ACC112 (cell line): ENCODE measurements around the gene PIWIL1.

Source experiments
- H2AFZ ChIP-seq: fragments of 200-600 bp; sonication (generic); one replicate; pipeline ENCODE4 v1.6.0; 2017; ENCODE audit warnings: antibody characterized with exemption, low read length; ENCODE audit not compliant: unreplicated experiment
- H3K27ac ChIP-seq: fragments of 200-600 bp; sonication (generic); 2 replicates; pipeline ENCODE4 v1.5.1; 2014; ENCODE audit warnings: low read depth, mild to moderate bottlenecking, antibody characterized with exemption, low read length, moderate library complexity
- H3K27me3 ChIP-seq: fragments of 200-600 bp; sonication (generic); 2 replicates; pipeline ENCODE4 v1.6.1; 2014; ENCODE audit warnings: mild to moderate bottlenecking, antibody characterized with exemption, low read length, moderate library complexity, mixed read lengths; ENCODE audit not compliant: insufficient read depth
- H3K36me3 ChIP-seq: fragments of 200-600 bp; sonication (generic); 2 replicates; pipeline ENCODE4 v1.6.1; 2016; ENCODE audit warnings: mild to moderate bottlenecking, antibody characterized with exemption, low read length, moderate library complexity, mixed read lengths; ENCODE audit not compliant: insufficient read depth
- H3K4me1 ChIP-seq: fragments of 200-600 bp; sonication (generic); one replicate; pipeline ENCODE4 v1.6.1; 2016; ENCODE audit warnings: low read length, mixed read lengths; ENCODE audit not compliant: insufficient read depth, unreplicated experiment, control insufficient read depth
- H3K4me3 ChIP-seq: fragments of 200-600 bp; sonication (generic); 2 replicates; pipeline ENCODE4 v1.5.1; 2014; ENCODE audit warnings: mild to moderate bottlenecking, low read depth, low read length
- H3K79me2 ChIP-seq: fragments of 200-600 bp; sonication (generic); one replicate; pipeline ENCODE4 v1.6.0; 2016; ENCODE audit warnings: low read length; ENCODE audit not compliant: control insufficient read depth, unreplicated experiment, insufficient read depth

The PIWIL1 gene

DNA sequence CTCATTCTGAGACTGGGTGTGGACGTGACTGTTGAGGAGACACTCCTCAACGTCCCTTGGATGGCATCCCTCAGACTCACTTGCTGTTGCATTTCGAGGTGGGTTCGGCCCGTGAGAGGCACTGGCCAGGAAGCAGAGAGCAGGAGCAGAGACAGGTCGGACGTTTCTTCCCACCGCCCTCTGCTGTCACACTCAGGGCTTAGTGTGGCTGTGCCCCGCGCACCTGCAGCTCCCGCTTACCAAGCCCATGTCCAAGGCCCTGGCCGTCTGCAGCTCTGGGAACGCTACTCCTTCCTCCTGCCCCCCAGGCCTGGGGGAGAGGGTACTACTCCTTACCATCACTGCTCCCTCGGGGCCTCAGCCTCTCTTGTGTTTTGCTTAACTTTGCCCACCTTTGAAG, 29.8 kb upstream of the PIWIL1 start:
- Histone ChIP-seq H3K4me1 (no peaks in the 10 kb centered on the region), H3K27ac (no peak overlapping the region), H3K27me3 (no peaks in the 10 kb centered on the region), H3K4me3 (no peak overlapping the region), H3K79me2 (no peaks in the 10 kb centered on the region), H3K36me3 (no peaks in the 10 kb centered on the region), H2AFZ (no peak overlapping the region)

DNA sequence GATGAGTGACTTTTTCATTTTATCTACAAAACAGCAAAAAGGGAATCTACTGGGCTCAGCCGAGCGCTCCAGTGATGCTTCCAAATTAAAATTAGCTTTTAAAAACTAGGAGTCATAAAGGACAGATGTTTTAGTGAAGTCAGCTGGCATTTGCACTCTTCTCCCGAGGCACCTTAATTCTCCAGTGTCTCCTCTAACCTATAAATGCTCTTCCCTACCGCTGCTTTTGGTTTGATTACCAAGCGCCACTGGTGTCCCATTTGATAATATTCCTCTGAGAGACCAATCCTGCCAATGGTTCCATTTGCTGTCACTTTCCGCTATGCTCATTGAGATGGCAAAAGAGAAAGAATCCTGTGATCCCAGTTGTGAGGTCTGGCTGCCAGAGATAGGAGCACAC, 29.3 kb upstream of the PIWIL1 start:
- Histone ChIP-seq H3K27me3 (no peaks in the 10 kb centered on the region), H3K4me3 (no peak overlapping the region), H3K36me3 (no peaks in the 10 kb centered on the region), H3K79me2 (no peaks in the 10 kb centered on the region), H3K27ac (no peak overlapping the region), H2AFZ (no peak overlapping the region), H3K4me1 (no peaks in the 10 kb centered on the region)

- Histone ChIP-seq H3K4me1 (no peaks in the 10 kb centered on the region), H2AFZ (no peak overlapping the region), H3K4me3 (no peak overlapping the region), H3K36me3 (no peaks in the 10 kb centered on the region), H3K79me2 (no peaks in the 10 kb centered on the region), H3K27me3 (no peaks in the 10 kb centered on the region), H3K27ac (no peak overlapping the region)
Observed at GRCh38 chr12:130316251-130316650, 21.4 kb upstream of the PIWIL1 start.

DNA sequence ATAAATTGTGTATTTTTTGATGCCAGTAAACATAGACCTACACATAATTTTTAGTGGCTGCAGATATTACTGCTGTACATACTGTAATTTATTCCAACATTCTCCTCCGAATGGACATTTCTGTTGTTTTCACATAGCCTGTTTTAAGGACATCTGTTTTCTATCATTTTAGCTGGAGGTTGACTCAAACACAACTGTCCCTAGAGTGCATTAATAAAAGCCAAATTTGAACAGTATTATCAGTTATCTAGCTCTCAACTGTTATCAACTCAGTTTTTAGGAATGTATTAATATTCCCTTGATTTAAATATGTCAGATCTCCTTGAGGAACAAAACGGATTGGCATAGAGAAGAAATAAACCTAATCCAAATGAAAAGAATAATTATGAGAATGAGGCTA, 17.2 kb upstream of the PIWIL1 start:
- no peaks in the 10 kb centered on the region for H3K36me3 ChIP-seq
- H3K79me2 ChIP-seq, result no peaks in the 10 kb centered on the region
- H2AFZ ChIP-seq, result no peak overlapping the region
- no peaks in the 10 kb centered on the region for H3K27me3 ChIP-seq
- H3K4me1 ChIP-seq, result no peaks in the 10 kb centered on the region
- H3K4me3 ChIP-seq, result no peak overlapping the region
- no peak overlapping the region for H3K27ac ChIP-seq

- no peaks in the 10 kb centered on the region for H3K4me1 ChIP-seq
- no peak overlapping the region for H3K4me3 ChIP-seq
- H3K36me3 ChIP-seq, result no peaks in the 10 kb centered on the region
- no peaks in the 10 kb centered on the region for H3K27me3 ChIP-seq
- no peak overlapping the region for H3K27ac ChIP-seq
- H2AFZ ChIP-seq, result no peak overlapping the region
- H3K79me2 ChIP-seq, result no peaks in the 10 kb centered on the region
Observed at GRCh38 chr12:130322263-130322662, 15.4 kb upstream of the PIWIL1 start.

DNA sequence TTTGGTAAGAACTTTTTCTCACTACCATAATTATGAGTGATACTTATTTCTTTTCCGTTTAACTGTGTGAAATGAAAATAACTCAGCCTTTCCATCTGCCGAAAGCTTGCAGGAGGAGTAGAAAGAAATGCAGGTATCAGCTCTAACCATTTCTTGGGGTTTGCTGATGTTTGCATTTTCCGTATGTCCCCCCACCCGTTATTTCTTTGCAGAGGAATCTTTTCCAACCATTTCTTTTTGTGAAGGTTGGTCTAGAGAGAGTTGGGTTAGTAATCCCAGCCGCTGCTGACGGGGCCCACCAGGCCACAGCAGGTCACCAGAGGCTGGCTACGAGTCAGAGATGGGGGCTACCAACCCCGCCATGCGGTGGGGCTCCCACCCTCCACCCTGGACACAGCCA, 7.0 kb upstream of the PIWIL1 start:
- Histone ChIP-seq H2AFZ (no peak overlapping the region), H3K79me2 (no peaks in the 10 kb centered on the region), H3K4me1 (no peaks in the 10 kb centered on the region), H3K27me3 (no peaks in the 10 kb centered on the region), H3K27ac (no peak overlapping the region), H3K4me3 (no peak overlapping the region), H3K36me3 (no peaks in the 10 kb centered on the region)

- Histone ChIP-seq H3K4me3 (no peak overlapping the region), H2AFZ (no peak overlapping the region), H3K27ac (no peak overlapping the region), H3K36me3 (no peaks in the 10 kb centered on the region), H3K79me2 (no peaks in the 10 kb centered on the region), H3K4me1 (no peaks in the 10 kb centered on the region), H3K27me3 (no peaks in the 10 kb centered on the region)
Observed at GRCh38 chr12:130331146-130331545, 6.5 kb upstream of the PIWIL1 start.

GRCh38 chr12:130333341-130333740, 4.3 kb upstream of the PIWIL1 start:
- H3K79me2 ChIP-seq, result no peaks in the 10 kb centered on the region
- H3K4me3 ChIP-seq, result no peak overlapping the region
- H3K36me3 ChIP-seq, result no peaks in the 10 kb centered on the region
- H3K27ac ChIP-seq, result no peak overlapping the region
- H3K27me3 ChIP-seq, result no peaks in the 10 kb centered on the region
- H3K4me1 ChIP-seq, result no peaks in the 10 kb centered on the region
- H2AFZ ChIP-seq, result no peak overlapping the region

- Histone ChIP-seq H2AFZ (no peak overlapping the region), H3K4me3 (no peak overlapping the region), H3K27ac (no peak overlapping the region), H3K27me3 (no peaks in the 10 kb centered on the region), H3K4me1 (no peaks in the 10 kb centered on the region), H3K36me3 (no peaks in the 10 kb centered on the region), H3K79me2 (no peaks in the 10 kb centered on the region)
Observed at GRCh38 chr12:130334399-130334798, 3.3 kb upstream of the PIWIL1 start.

DNA sequence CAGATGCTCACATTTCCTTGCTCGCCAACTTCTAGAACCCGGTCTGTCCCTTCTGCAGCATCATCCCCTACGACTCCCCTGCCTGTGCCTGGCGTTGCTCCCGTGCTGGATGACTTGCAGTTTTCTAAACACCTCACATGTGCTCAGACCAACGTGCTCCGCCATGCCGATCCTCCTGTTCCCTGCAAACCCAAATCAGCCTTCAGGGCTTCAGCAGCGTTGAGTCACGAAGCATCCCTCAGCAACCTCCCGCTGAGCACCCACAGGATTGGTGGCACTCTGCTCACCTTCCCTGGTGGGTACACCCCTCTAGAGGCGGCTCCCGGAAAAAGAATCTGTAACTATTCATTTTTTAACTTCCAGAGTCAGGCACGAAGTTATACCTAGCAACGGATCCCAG, 2.8 kb upstream of the PIWIL1 start:
- Histone ChIP-seq H3K4me3 (no peak overlapping the region), H3K36me3 (no peaks in the 10 kb centered on the region), H3K79me2 (no peaks in the 10 kb centered on the region), H3K27ac (no peak overlapping the region), H2AFZ (no peak overlapping the region), H3K27me3 (no peaks in the 10 kb centered on the region), H3K4me1 (no peaks in the 10 kb centered on the region)

DNA sequence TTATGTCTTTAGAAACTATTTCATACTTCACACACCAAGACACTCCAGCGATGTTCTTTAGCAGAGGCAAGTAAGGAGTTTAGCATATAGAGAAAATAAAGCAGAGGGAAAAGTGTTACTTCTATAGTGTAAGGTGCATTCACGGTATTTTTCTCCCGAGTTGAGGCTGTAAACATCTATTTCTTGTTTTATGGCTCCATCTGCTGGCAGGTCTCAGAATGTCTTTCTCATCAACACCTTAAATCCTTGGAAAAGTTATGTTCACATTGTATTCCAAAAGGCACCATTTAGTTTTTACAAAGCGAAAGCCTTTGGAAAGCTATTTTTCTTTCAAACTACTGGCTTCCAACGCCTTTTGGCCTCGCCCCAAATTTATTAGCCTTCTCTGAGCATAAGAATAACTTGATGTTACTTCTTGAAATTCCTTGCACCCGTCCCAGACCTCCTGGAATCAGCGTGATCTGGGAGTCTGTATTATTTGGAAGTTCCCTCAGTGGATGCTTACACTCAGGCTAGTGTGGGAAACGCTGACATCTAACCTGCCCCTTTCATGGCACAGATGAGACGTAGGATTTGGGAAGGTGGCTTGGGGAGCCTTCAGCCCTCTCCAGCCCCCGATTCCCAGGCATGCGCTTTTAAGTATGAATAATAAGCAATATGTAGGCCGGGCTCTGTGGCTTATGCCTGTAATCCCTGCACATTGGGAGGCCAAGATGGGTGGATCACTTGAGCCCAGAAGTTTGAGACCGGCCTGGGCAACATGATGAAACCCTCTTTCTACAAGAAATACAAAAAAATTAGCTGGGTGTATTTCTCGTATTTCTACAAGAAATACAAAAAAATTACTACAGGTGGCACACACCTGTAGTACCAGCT, 1.9 kb upstream of the PIWIL1 start:
- Histone ChIP-seq H3K27ac (no peak overlapping the region), H3K27me3 (no peaks in the 10 kb centered on the region), H2AFZ (no peak overlapping the region), H3K4me1 (no peaks in the 10 kb centered on the region), H3K4me3 (no peak overlapping the region), H3K79me2 (no peaks in the 10 kb centered on the region), H3K36me3 (no peaks in the 10 kb centered on the region)
